ENCODE data around the gene IARS2.

- TF ChIP-seq CTCF (IDR thresholded peaks at IDR 0.05) = no peak
- no peak for TF ChIP-seq POLR2AphosphoS5 (IDR thresholded peaks at IDR 0.05)
Measured at GRCh38 chr1:220124542-220124941, 30.6 kb downstream of the IARS2 start.
